Keratinocyte (primary cell): ENCODE results near the gene RUSC2. TPM values are rescaled to one million over a fixed set of nuclear protein-coding genes. Genes with fewer than 3 reads are reported as not detected.

Experiments
- DNase-seq: peaks from one replicate; pipeline ENCODE4 v3.0.0-alpha.2; 2011; ENCODE audit warnings: low read depth, missing footprints, low spot score
- FAIRE-seq: peaks from 2 replicates; lab custom pipeline; 2011; peaks lifted over from hg19 to GRCh38; lab: Jason Lieb, UNC
- H2AFZ ChIP-seq: 2 replicates; pipeline ENCODE4 v1.6.0; 2012; ENCODE audit warnings: low read length, control low read depth, inconsistent platforms; ENCODE audit not compliant: control insufficient read depth
- H3K27ac ChIP-seq: 2 replicates; pipeline ENCODE4 v1.5.1; 2011; ENCODE audit warnings: low read length; ENCODE audit not compliant: control insufficient read depth, insufficient read depth
- H3K27me3 ChIP-seq: 3 replicates; pipeline ENCODE4 v1.6.0; 2011; ENCODE audit warnings: low read length; ENCODE audit not compliant: control insufficient read depth, insufficient read depth; ENCODE audit errors: extremely low read depth
- H3K36me3 ChIP-seq, 2 experiments: 2 replicates in 1 of 2; 3 replicates in 1 of 2; pipeline ENCODE4 v1.5.1; 2011; ENCODE audit warnings: low read length in 2 of 2, mild to moderate bottlenecking in 1 of 2; ENCODE audit not compliant: control insufficient read depth in 2 of 2, insufficient read depth in 2 of 2; ENCODE audit errors: extremely low read depth in 1 of 2
- H3K4me1 ChIP-seq: 3 replicates; pipeline ENCODE4 v1.5.1; 2011; ENCODE audit warnings: low read length; ENCODE audit not compliant: control insufficient read depth, insufficient read depth; ENCODE audit errors: extremely low read depth
- H3K4me2 ChIP-seq: 3 replicates; pipeline ENCODE4 v1.6.0; 2011; ENCODE audit warnings: low read depth, low read length; ENCODE audit not compliant: control insufficient read depth, insufficient read depth; ENCODE audit errors: extremely low read depth
- H3K4me3 ChIP-seq, 3 experiments: fragments of 200-600 bp in 1 of 3; sonication (generic) in 1 of 3; 2 replicates in 2 of 3; 3 replicates in 1 of 3; pipeline ENCODE4 v1.5.1; 2011 to 2016; ENCODE audit warnings: low read length in 3 of 3, mild to moderate bottlenecking in 3 of 3, control low read depth in 2 of 3, inconsistent platforms in 1 of 3, low read depth in 1 of 3, mixed read lengths in 1 of 3, mixed run types in 1 of 3, moderate library complexity in 1 of 3; ENCODE audit not compliant: control insufficient read depth in 2 of 3, insufficient read depth in 2 of 3; ENCODE audit errors: extremely low read depth in 1 of 3
- H3K79me2 ChIP-seq: 2 replicates; pipeline ENCODE4 v1.6.0; 2012; ENCODE audit warnings: low read length; ENCODE audit not compliant: control insufficient read depth, insufficient read depth
- H3K9ac ChIP-seq: 3 replicates; pipeline ENCODE4 v1.6.0; 2011; ENCODE audit warnings: low read length; ENCODE audit not compliant: control insufficient read depth, insufficient read depth; ENCODE audit errors: extremely low read depth
- H3K9me1 ChIP-seq: 3 replicates; pipeline ENCODE4 v1.6.0; 2011; ENCODE audit warnings: low read length; ENCODE audit not compliant: control insufficient read depth, insufficient read depth; ENCODE audit errors: extremely low read depth
- H3K9me3 ChIP-seq: 2 replicates; pipeline ENCODE4 v1.5.1; 2012; ENCODE audit warnings: low read depth, low read length; ENCODE audit not compliant: control insufficient read depth
- H4K20me1 ChIP-seq: 3 replicates; pipeline ENCODE4 v1.6.0; 2011; ENCODE audit warnings: low read length; ENCODE audit not compliant: control insufficient read depth, insufficient read depth; ENCODE audit errors: extremely low read depth
- EZH2 ChIP-seq: IDR thresholded peaks from one replicate; pipeline ENCODE4 v1.6.1; 2012; ENCODE audit warnings: inconsistent platforms, mild to moderate bottlenecking, low read length, moderate library complexity
- dilution Hi-C: fragments of 300-500 bp; cut with MboI; formaldehyde crosslinking; loops from one replicate; pipeline ENCODE4 v1.7.0; 2020; ENCODE audit warnings: low sequenced_read_pairs; ENCODE audit not compliant: extremely low pct_ligation_motif_present
- polyA plus RNA-seq, 5 experiments: library from polyadenylated mRNA; depleted of rRNA in 3 of 5; stranded (reverse) in 3 of 5; stranded (forward) in 1 of 5; unstranded in 1 of 5; fragments of >200 nt; gene quantifications; 1 replicate in 1 of 5; 2 replicates in 3 of 5; 3 replicates in 1 of 5; pipeline versions ENCODE4 v1.2.1 to v1.2.3, GENCODE V29; 2011 to 2012; ENCODE audit warnings: missing spikeins in 2 of 5, low read depth in 1 of 5, low replicate concordance in 1 of 5
- TF ChIP-seq, protein P1 (sequence below), 3 experiments: IDR thresholded peaks in 1 of 3; conservative IDR thresholded peaks in 1 of 3; optimal IDR thresholded peaks in 1 of 3; 2 replicates in 2 of 3; 3 replicates in 1 of 3; pipeline versions ENCODE3 to v1.5.1; 2011; ENCODE audit warnings: low read length in 3 of 3, mild to moderate bottlenecking in 3 of 3, moderate library complexity in 2 of 3, control low read depth in 1 of 3, inconsistent platforms in 1 of 3; ENCODE audit not compliant: insufficient read depth in 2 of 3; ENCODE audit errors: extremely low read depth in 1 of 3

RUSC2 gene
- polyA plus RNA-seq, 1 donor (not counting 4 experiments of a cell fraction or from before 2014, with no cell fraction given) = 4.2 TPM

DNA sequence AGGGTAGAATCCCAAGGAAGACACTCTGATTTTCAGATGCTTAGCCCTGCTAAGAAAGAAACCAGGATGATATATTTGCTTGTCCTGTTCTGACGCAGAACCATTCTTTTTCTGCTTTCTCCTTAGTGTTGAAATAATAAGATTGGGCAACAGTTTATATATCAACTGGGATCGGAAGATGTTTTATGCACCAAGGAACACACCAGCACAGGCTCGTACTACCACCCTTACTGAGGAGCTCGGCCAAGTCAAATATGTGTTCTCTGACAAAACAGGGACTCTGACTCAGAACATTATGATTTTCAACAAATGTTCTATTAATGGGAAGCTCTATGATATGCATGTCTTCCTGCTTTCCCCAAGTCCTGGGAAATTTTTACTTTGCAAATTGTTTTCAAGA, 19.0 kb upstream of the RUSC2 start:
- H3K4me3 ChIP-seq = no peak overlapping the region
- no peak for FAIRE-seq
- TF ChIP-seq, protein P1, sequence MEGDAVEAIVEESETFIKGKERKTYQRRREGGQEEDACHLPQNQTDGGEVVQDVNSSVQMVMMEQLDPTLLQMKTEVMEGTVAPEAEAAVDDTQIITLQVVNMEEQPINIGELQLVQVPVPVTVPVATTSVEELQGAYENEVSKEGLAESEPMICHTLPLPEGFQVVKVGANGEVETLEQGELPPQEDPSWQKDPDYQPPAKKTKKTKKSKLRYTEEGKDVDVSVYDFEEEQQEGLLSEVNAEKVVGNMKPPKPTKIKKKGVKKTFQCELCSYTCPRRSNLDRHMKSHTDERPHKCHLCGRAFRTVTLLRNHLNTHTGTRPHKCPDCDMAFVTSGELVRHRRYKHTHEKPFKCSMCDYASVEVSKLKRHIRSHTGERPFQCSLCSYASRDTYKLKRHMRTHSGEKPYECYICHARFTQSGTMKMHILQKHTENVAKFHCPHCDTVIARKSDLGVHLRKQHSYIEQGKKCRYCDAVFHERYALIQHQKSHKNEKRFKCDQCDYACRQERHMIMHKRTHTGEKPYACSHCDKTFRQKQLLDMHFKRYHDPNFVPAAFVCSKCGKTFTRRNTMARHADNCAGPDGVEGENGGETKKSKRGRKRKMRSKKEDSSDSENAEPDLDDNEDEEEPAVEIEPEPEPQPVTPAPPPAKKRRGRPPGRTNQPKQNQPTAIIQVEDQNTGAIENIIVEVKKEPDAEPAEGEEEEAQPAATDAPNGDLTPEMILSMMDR (optimal IDR thresholded peaks at IDR 0.05 in 1 of 3, IDR thresholded peaks at IDR 0.05 in 1 of 3, conservative IDR thresholded peaks at IDR 0.05 in 1 of 3; ENCODE audit: extremely low read depth in 1 of 3, insufficient read depth in 2 of 3, low read length in 3 of 3) = no peak
- TF ChIP-seq EZH2 = no peak
- no peaks in the 10 kb centered on the region for H3K4me1 ChIP-seq
- H2AFZ ChIP-seq = no peak overlapping the region
- dilution Hi-C loops = no loop called here
- no peak overlapping the region for H3K27ac ChIP-seq
- H3K79me2 ChIP-seq = no peaks in the 10 kb centered on the region
- H3K4me2 ChIP-seq = no peak overlapping the region
- H4K20me1 ChIP-seq = no peaks in the 10 kb centered on the region
- no peak overlapping the region for H3K9ac ChIP-seq
- DNase-seq = no peak
- no peaks in the 10 kb centered on the region for H3K9me1 ChIP-seq
- H3K9me3 ChIP-seq = no peaks in the 10 kb centered on the region
- no peaks in the 10 kb centered on the region for H3K36me3 ChIP-seq
- H3K27me3 ChIP-seq = peaks cover 7% of the 10 kb centered on the region

- H3K9ac ChIP-seq = no peak overlapping the region
- no peaks in the 10 kb centered on the region for H4K20me1 ChIP-seq
- H3K36me3 ChIP-seq = no peaks in the 10 kb centered on the region
- H3K4me1 ChIP-seq = no peaks in the 10 kb centered on the region
- H3K27me3 ChIP-seq = no peaks in the 10 kb centered on the region
- H3K79me2 ChIP-seq = no peaks in the 10 kb centered on the region
- dilution Hi-C loops = no loop called here
- H3K9me3 ChIP-seq = no peaks in the 10 kb centered on the region
- no peak overlapping the region for H3K4me2 ChIP-seq
- H3K4me3 ChIP-seq = no peak overlapping the region
- no peaks in the 10 kb centered on the region for H3K9me1 ChIP-seq
- no peak for DNase-seq
- no peak overlapping the region for H2AFZ ChIP-seq
- no peak overlapping the region for H3K27ac ChIP-seq
- no peak for TF ChIP-seq EZH2
- TF ChIP-seq, protein P1 (optimal IDR thresholded peaks at IDR 0.05 in 1 of 3, IDR thresholded peaks at IDR 0.05 in 1 of 3, conservative IDR thresholded peaks at IDR 0.05 in 1 of 3; ENCODE audit: extremely low read depth in 1 of 3, insufficient read depth in 2 of 3, low read length in 3 of 3) = no peak
- no peak for FAIRE-seq
Observed at GRCh38 chr9:35476596-35476995, 13.3 kb upstream of the RUSC2 start.
